Caco-2 (cell line): ENCODE data around the gene IL19. TPM values are rescaled to one million over a fixed set of nuclear protein-coding genes. Genes with fewer than 3 reads are reported as not detected.

Experiments used
- BruUV-seq: library from RNA; stranded (reverse); fragments of 400-500 nt; replicated peaks from 2 replicates; lab custom pipeline; 2021; lab: Mats Ljungman, UMichigan
- CTCF ChIA-PET: fragments of 300-600 bp; sonication (Branson Sonifier 250); formaldehyde crosslinking; loops from one replicate; lab custom pipeline; 2022; ENCODE audit warnings: antibody characterized with exemption; lab: Charles Lee
- POLR2A ChIA-PET: fragments of 300-600 bp; sonication (Branson Sonifier 250); formaldehyde crosslinking; loops from one replicate; lab custom pipeline; 2022; ENCODE audit warnings: antibody characterized with exemption; lab: Charles Lee
- DNase-seq, 2 experiments: peaks; one replicate each; pipeline versions ENCODE4 v3.0.0 to v3.0.0-alpha.2; 2020 to 2022
- H3K27me3 ChIP-seq: replicated peaks from 2 replicates; pipeline ENCODE4 v1.6.0; 2011; ENCODE audit warnings: low read length; ENCODE audit not compliant: control insufficient read depth, insufficient read depth
- H3K36me3 ChIP-seq: 2 replicates; pipeline ENCODE4 v1.5.1; 2011; ENCODE audit warnings: low read length; ENCODE audit not compliant: control insufficient read depth, insufficient read depth
- H3K4me1 ChIP-seq: fragments of 250-450 bp; sonication (Bioruptor Pico); 2 replicates; pipeline ENCODE4 v1.5.1; 2020; ENCODE audit warnings: mild to moderate bottlenecking
- H3K4me3 ChIP-seq: 2 replicates; pipeline ENCODE4 v1.5.1; 2011; ENCODE audit warnings: low read depth, mild to moderate bottlenecking, control low read depth, low read length
- H3K9me3 ChIP-seq: fragments of 250-450 bp; sonication (Bioruptor Pico); 2 replicates; pipeline ENCODE4 v1.5.1; 2020; ENCODE audit warnings: mild to moderate bottlenecking, moderate library complexity
- H3K27ac Mint-ChIP-seq: one replicate; pipeline ENCODE4 v1.8.0; 2022; ENCODE audit warnings: mixed read lengths; ENCODE audit not compliant: unreplicated experiment
- H3K27me3 Mint-ChIP-seq: one replicate; pipeline ENCODE4 v1.8.0; 2022; ENCODE audit warnings: mixed read lengths; ENCODE audit not compliant: insufficient read depth, unreplicated experiment
- H3K36me3 Mint-ChIP-seq: one replicate; pipeline ENCODE4 v1.8.0; 2022; ENCODE audit warnings: mild to moderate bottlenecking, mixed read lengths; ENCODE audit not compliant: insufficient read depth, unreplicated experiment
- H3K4me1 Mint-ChIP-seq: one replicate; pipeline ENCODE4 v1.8.0; 2022; ENCODE audit warnings: low read depth, mixed read lengths; ENCODE audit not compliant: unreplicated experiment
- H3K4me3 Mint-ChIP-seq: one replicate; pipeline ENCODE4 v1.8.0; 2022; ENCODE audit warnings: mild to moderate bottlenecking, moderate library complexity, mixed read lengths; ENCODE audit not compliant: unreplicated experiment
- H3K9me3 Mint-ChIP-seq: one replicate; pipeline ENCODE4 v1.8.0; 2022; ENCODE audit warnings: mixed read lengths; ENCODE audit not compliant: unreplicated experiment
- intact Hi-C: fragments of 100-400 bp; cut with micrococcal nuclease; formaldehyde crosslinking; loops from one replicate; pipeline ENCODE4 v1.10.0; 2022; ENCODE audit not compliant: unreplicated experiment
- total RNA-seq: library from RNA; stranded (reverse); gene quantifications from 2 replicates; pipeline ENCODE4 v1.2.3, GENCODE V29; 2022
- TF ChIP-seq, protein P1 (sequence below), 2 experiments: fragments of 200-600 bp in 1 of 2; IDR thresholded peaks; 1 replicate in 1 of 2; 2 replicates in 1 of 2; pipeline versions ENCODE4 v1.5.1 to v1.8.0; 2011 to 2022; ENCODE audit warnings: antibody characterized with exemption in 1 of 2, control low read depth in 1 of 2, inconsistent platforms in 1 of 2, low read depth in 1 of 2, low read length in 1 of 2, mild to moderate bottlenecking in 1 of 2, moderate library complexity in 1 of 2; ENCODE audit not compliant: insufficient read depth in 1 of 2, severe bottlenecking in 1 of 2, unreplicated experiment in 1 of 2

IL19 gene
- total RNA-seq, 1 experiment from 2014 or later: not detected

GRCh38 chr1:206723462-206723804 lies 47.1 kb upstream of the IL19 start:
- Mint-ChIP-seq H3K36me3 (peaks cover 5% of the 10 kb centered on the region), H3K27ac (peak overlapping the region; percentile 59), H3K4me1 (peaks cover 31% of the 10 kb centered on the region), H3K27me3 (no peaks in the 10 kb centered on the region), H3K4me3 (peak overlapping the region; percentile 4), H3K9me3 (no peaks in the 10 kb centered on the region)
- POLR2A ChIA-PET: no interaction called here
- H3K36me3 ChIP-seq: no peaks in the 10 kb centered on the region
- H3K4me1 ChIP-seq: peaks cover 21% of the 10 kb centered on the region
- no peak overlapping the region for H3K4me3 ChIP-seq
- TF ChIP-seq, protein P1, sequence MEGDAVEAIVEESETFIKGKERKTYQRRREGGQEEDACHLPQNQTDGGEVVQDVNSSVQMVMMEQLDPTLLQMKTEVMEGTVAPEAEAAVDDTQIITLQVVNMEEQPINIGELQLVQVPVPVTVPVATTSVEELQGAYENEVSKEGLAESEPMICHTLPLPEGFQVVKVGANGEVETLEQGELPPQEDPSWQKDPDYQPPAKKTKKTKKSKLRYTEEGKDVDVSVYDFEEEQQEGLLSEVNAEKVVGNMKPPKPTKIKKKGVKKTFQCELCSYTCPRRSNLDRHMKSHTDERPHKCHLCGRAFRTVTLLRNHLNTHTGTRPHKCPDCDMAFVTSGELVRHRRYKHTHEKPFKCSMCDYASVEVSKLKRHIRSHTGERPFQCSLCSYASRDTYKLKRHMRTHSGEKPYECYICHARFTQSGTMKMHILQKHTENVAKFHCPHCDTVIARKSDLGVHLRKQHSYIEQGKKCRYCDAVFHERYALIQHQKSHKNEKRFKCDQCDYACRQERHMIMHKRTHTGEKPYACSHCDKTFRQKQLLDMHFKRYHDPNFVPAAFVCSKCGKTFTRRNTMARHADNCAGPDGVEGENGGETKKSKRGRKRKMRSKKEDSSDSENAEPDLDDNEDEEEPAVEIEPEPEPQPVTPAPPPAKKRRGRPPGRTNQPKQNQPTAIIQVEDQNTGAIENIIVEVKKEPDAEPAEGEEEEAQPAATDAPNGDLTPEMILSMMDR (IDR thresholded peaks at IDR 0.05; ENCODE audit: insufficient read depth in 1 of 2, low read depth in 1 of 2, low read length in 1 of 2, severe bottlenecking in 1 of 2, unreplicated experiment in 1 of 2): no peak
- no peak for DNase-seq
- no TSS peak for BruUV-seq
- intact Hi-C loops: loop anchor here (5.0 kb wide), 1 partner anchor 91 kb away; no protein-coding TSS in a partner anchor
- CTCF ChIA-PET: no interaction called here
- no peaks in the 10 kb centered on the region for H3K27me3 ChIP-seq
- no peaks in the 10 kb centered on the region for H3K9me3 ChIP-seq

- intact Hi-C loops: loop anchor here (5.0 kb wide), 1 partner anchor 92 kb away; no protein-coding TSS in a partner anchor
- Histone ChIP-seq H3K9me3 (no peaks in the 10 kb centered on the region), H3K36me3 (no peaks in the 10 kb centered on the region), H3K4me3 (no peak overlapping the region), H3K27me3 (no peaks in the 10 kb centered on the region), H3K4me1 (peaks cover 21% of the 10 kb centered on the region)
- no peaks in the 10 kb centered on the region for H3K27me3 Mint-ChIP-seq
- BruUV-seq: no TSS peak
- H3K4me1 Mint-ChIP-seq: peaks cover 31% of the 10 kb centered on the region
- DNase-seq: peak in 1 of 2 experiments; percentile 66
- POLR2A ChIA-PET: no interaction called here
- CTCF ChIA-PET: interaction anchor here (1.8 kb wide), 1 partner anchor 189 kb away, joined by 4 read pairs; no protein-coding TSS in a partner anchor
- H3K4me3 Mint-ChIP-seq: peak overlapping the region; percentile 6
- no peaks in the 10 kb centered on the region for H3K9me3 Mint-ChIP-seq
- H3K27ac Mint-ChIP-seq: peak overlapping the region; percentile 59
- TF ChIP-seq, protein P1 (IDR thresholded peaks at IDR 0.05; ENCODE audit: insufficient read depth in 1 of 2, low read depth in 1 of 2, low read length in 1 of 2, severe bottlenecking in 1 of 2, unreplicated experiment in 1 of 2): no peak
- peaks cover 9% of the 10 kb centered on the region for H3K36me3 Mint-ChIP-seq
Measured at GRCh38 chr1:206723805-206724472, 46.6 kb upstream of the IL19 start.

- Histone ChIP-seq H3K4me3 (no peak overlapping the region), H3K36me3 (no peaks in the 10 kb centered on the region), H3K27me3 (no peaks in the 10 kb centered on the region), H3K4me1 (peaks cover 21% of the 10 kb centered on the region), H3K9me3 (no peaks in the 10 kb centered on the region)
- DNase-seq: peak in 1 of 2 experiments; percentile 36
- H3K9me3 Mint-ChIP-seq: no peaks in the 10 kb centered on the region
- peaks cover 10% of the 10 kb centered on the region for H3K36me3 Mint-ChIP-seq
- TF ChIP-seq, protein P1 (IDR thresholded peaks at IDR 0.05; ENCODE audit: insufficient read depth in 1 of 2, low read depth in 1 of 2, low read length in 1 of 2, severe bottlenecking in 1 of 2, unreplicated experiment in 1 of 2): peak in 1 of 2 experiments; percentile 42
- H3K27ac Mint-ChIP-seq: no peak overlapping the region
- ChIA-PET CTCF (interaction anchor here (0.6 to 1.8 kb wide), 3 partner anchors 23 to 187 kb away, joined by 3 to 4 read pairs (median 3); no protein-coding TSS in a partner anchor), POLR2A (no interaction called here)
- no peak overlapping the region for H3K4me3 Mint-ChIP-seq
- intact Hi-C loops: no loop called here
- H3K4me1 Mint-ChIP-seq: peaks cover 31% of the 10 kb centered on the region
- no peaks in the 10 kb centered on the region for H3K27me3 Mint-ChIP-seq
- no TSS peak for BruUV-seq
Measured at GRCh38 chr1:206725109-206725963, 45.2 kb upstream of the IL19 start.
